GM19395 (cell line): ENCODE data around the gene GRIN1.
A peak's percentile ranks its signal among the peaks of the same experiment; 100 is the strongest.

ENCODE experiments used
- ATAC-seq: cut with Tn5 transposase; IDR thresholded peaks from one replicate; pipeline ENCODE4 v1.9.1; 2021; ENCODE audit warnings: mild to moderate bottlenecking, moderate library complexity; ENCODE audit not compliant: unreplicated experiment

The GRIN1 gene

DNA sequence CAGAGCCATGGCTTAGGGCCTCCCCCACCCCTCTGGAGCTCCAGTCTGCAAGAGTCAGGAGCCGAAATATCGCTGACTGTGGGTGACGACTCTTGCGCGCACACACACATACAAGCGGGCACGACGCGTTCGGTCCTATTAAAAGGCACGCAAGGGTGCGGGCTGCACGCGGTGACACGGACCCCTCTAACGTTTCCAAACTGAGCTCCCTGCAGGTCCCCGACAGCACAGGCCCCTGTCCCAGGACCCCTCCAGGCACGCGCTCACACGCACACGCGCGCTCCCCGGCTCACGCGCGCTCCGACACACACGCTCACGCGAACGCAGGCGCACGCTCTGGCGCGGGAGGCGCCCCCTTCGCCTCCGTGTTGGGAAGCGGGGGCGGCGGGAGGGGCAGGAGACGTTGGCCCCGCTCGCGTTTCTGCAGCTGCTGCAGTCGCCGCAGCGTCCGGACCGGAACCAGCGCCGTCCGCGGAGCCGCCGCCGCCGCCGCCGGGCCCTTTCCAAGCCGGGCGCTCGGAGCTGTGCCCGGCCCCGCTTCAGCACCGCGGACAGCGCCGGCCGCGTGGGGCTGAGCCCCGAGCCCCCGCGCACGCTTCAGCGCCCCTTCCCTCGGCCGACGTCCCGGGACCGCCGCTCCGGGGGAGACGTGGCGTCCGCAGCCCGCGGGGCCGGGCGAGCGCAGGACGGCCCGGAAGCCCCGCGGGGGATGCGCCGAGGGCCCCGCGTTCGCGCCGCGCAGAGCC, at the start of gene GRIN1:
Gene GRIN1, plus strand, starts transcription at position 433 of the 746 bp plus-strand sequence. CDS start 333 bp downstream, outside the sequence.
- no peak for ATAC-seq

DNA sequence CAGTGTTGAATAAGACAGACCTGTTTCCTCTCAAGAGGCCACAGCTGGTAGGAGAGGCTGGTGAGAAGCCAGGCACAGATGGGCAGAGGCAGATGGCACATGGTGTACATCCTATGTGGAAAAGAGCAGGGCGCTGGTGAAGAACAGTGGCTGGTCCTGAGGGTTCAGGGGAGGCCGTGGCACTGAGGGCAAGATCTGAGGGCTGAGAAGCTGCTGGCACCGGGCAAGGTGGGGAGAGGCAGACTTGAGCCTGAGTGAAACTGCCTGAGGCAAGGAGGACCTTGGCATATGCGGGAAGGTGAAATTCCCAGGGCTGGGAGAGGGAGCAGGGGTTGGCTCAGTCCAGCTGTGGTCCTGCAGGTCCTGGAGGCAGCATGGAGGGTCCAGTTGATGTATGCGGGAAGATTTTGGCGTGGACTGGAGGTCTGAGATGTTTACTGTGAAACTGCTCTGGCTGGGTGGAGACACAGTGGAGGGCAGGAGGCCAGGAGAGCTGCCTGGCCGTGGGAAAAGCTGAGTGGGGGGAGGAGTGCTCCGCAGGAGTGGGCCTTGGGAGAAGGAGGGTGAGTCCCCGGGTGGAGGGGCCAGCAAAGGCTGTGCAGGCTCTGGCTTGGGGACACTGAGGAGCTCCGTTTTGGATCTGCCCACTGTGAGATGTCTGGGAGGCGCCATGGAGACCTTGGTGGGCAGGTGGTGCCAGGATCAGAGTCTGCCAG, 49.6 kb upstream of the GRIN1 start:
- ATAC-seq, result no peak

GRCh38 chr9:137095664-137096517, 43.1 kb upstream of the GRIN1 start:
- peak; percentile 87 for ATAC-seq

DNA sequence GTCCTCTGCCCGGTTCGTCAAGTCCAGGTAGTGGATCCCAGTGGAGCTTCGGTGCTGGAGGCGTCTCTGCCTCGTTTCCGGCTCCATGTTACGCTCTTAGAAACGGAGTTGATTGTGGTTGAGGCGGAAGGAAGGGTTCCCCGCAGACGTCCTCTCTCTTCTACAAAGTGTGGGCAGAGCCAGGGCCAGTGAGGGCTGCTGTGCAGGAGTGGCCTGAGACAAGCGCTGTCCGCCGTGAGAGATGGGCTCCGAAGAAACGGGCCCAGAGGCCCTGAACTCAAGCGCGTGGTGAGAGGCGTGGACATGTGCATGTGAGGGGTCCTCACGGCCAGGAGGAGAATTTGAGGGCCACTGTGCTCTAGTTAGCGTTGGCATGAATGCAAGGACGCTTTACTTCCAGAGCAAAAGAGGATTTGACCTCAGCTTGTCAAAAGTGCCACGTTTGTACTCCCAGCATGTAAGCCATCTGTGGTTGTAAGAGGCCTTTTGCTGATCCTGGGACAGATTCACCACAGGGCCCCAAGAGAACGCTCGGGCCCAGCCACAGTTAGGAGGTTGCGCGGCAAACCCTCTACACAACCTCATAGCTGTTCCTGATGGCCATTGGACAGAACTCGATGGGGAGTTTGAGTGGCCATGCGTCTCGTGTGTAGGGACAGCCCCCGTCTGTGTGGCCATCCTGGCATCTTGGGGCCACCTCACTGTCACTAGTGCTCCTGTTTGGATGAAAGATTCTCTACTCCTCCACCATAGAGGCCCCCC, 42.0 kb upstream of the GRIN1 start:
- ATAC-seq, result no peak

DNA sequence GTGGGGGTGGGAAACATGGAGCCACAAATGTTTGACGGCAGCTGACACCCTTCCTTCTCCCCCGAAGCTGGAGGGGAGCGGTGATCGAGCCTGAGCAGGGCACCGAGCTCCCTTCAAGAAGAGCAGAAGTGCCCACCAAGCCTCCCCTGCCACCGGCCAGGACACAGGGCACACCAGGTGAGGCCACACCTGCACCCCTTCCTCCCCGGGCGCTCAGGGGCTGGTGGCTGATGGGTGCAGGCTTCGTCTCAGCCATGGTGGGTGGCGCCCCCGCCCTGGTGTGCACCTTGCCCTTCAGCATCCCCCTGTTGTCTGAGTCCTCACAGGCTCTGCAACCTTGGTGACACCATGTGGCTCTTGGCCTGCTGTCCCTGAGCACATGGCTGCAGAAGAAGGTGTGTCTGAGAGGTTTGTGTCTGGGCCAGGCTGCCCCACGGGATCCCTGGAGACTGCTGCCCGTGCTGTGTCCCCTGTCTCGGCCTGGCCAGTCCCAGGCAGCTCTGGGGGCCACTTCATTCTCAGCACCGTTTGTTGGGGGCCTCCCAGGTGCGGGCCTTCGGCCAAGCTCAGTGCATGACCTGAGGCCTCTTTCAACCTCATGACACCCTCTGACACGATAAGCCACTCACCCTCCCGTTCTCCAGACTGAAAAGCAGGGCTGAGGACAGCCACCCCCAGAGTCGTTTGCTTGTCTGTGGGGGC, 41.0 kb upstream of the GRIN1 start:
- no peak for ATAC-seq

GRCh38 chr9:137099231-137099630, 39.7 kb upstream of the GRIN1 start:
- no peak for ATAC-seq

DNA sequence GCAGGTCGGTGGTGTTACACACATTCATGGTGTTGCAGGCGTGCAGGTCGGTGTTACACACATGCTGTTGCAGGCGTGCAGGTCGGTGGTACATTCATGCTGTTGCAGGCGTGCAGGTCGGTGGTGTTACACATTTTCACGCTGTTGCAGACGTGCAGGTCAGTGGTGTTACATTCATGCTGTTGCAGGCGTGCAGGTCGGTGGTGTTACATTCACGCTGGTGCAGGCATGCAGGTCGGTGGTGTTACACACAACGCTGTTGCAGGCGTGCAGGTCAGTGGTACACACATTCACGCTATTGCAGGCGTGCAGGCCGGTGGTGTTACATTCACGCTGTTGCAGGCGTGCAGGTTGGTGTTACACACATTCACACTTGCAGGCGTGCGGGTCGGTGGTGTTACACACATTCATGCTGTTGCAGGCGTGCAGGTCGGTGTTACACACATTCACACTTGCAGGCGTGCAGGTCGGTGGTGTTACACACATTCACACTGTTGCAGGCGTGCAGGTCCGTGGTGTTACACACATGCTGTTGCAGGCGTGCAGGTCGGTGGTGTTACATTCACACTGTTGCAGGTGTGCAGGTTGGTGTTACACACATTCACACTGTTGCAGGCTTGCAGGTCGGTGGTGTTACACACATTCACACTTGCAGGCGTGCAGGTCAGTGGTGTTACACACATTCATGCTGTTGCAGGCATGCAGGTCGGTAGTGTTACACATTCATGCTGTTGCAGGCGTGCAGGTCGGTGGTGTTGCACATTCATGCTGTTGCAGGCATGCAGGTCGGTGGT, 35.6 kb upstream of the GRIN1 start:
- no peak for ATAC-seq

GRCh38 chr9:137105814-137106661, 32.9 kb upstream of the GRIN1 start:
- no peak for ATAC-seq

DNA sequence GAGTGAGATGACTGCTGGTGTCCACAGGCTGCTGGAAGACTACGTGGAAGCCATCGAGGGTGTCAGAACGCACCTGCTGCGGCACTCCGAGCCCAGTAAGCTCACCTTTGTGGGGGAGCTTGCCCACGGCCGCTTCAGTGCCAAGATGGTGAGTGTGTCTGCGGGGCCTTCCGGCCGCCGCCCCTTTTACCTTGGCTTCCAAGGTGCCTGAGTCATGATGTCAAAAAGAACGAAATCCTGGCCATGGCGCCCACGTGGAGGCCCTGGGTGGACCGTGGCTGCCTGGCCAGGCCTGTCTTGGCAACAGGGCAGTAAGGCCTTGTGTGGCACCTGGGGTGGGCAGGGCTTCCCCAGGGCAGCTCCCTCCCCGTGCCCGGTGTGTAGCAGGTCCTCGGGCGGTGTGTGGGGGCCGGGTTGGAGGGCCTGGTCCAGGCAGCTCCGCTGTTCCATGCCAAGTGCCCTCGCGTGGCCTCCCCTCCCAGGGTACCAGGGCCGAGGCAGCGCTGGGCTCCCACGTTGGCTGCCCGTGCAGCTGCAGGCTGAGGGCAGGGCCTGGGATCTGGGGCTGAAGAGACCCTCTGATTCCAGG, 32.2 kb upstream of the GRIN1 start:
- no peak for ATAC-seq

GRCh38 chr9:137107312-137107921, 31.5 kb upstream of the GRIN1 start:
- ATAC-seq, result no peak

DNA sequence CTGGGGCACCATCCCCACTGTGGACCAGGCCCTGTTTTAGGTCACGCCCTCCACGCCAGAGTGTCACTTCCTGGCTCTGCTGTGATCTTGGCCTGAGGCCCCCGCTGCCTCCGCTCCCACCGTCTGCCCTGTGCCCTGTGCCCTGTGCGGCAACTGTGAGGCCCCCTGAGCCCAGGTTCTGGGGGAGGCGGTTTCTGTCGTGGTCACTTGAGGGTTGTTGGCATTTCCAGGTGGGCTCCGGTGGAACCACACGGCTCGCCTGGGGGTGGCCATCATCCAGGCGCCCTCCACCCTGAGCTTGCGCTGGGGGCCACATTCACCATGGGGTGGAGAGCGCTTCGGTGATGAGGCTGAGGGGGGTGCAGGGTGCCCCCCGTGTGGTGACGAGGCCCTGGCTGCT, 31.0 kb upstream of the GRIN1 start:
- no peak for ATAC-seq

DNA sequence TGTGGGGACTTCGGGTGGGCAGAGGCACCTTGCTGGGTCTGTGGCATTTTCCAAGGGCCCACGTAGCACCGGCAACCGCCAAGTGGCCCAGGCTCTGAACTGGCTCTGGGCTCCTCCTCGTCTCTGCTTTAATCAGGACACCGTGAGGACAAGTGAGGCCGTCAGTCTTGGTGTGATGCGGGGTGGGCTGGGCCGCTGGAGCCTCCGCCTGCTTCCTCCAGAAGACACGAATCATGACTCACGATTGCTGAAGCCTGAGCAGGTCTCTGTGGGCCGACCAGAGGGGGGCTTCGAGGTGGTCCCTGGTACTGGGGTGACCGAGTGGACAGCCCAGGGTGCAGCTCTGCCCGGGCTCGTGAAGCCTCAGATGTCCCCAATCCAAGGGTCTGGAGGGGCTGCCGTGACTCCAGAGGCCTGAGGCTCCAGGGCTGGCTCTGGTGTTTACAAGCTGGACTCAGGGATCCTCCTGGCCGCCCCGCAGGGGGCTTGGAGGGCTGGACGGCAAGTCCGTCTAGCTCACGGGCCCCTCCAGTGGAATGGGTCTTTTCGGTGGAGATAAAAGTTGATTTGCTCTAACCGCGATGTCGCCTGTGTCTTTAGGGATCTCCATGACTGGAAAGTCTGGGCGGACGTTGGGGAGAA, 30.2 kb upstream of the GRIN1 start:
- ATAC-seq, result no peak

- ATAC-seq, result no peak
Measured at GRCh38 chr9:137109250-137110146, 29.5 kb upstream of the GRIN1 start.

DNA sequence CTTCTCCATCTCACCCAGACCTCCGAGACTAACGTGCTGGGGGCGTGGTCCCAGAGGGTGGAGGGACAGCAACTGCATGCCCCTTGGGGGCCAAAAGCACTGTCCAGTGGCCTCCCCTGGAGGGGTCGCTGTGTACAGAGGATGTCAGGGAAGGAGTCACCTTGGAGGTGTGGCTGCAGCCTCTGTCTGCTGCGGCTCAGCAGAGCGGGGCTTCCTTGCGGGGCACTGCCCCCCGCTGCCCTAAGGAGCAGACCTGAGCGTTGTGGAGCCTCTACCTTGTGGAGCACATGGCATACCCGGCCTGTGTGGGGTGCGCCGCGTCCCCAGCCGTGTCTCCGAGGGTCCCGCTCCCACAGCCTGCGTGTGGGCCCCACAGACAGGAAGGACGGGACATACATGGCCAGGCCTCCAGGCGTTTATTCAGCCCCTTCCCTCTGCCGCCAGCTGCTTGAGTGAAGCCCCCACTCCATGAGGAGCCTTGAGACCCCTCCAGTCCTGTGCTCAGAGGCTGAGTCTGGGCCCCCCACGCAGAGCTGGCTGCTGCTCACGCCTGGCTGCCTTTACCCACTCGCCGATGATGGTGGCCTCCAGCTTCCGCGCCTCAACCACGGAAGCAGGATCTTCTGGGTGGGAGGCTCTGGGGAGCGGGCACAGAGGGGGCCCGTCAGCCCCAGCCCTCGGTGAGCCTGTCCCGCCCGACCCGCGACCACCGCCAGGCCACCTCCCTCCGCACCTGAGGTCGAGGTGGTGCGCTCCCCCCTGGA, 28.6 kb upstream of the GRIN1 start:
- no peak for ATAC-seq
